Neural cell (in vitro differentiated cells): ENCODE measurements around the gene PFKP. TPM values are rescaled to one million over a fixed set of nuclear protein-coding genes. Genes with fewer than 3 reads are reported as not detected.

Experiments used
- H2AFZ ChIP-seq: fragments of 200-600, 300-800 bp; sonication (generic), shearing (Covaris generic); 2 replicates; pipeline ENCODE4 v1.6.0; 2014; ENCODE audit warnings: low read depth, mild to moderate bottlenecking, antibody characterized with exemption, low read length, moderate library complexity
- H3F3A ChIP-seq: fragments of 200-600 bp; shearing (Covaris generic); 2 replicates; pipeline ENCODE4 v1.6.1; 2016; ENCODE audit warnings: mild to moderate bottlenecking, moderate library complexity, mixed read lengths, antibody characterized with exemption, low read length; ENCODE audit not compliant: insufficient read depth, poor library complexity, severe bottlenecking
- H3K27ac ChIP-seq: fragments of 200-600, 300-800 bp; sonication (generic), shearing (Covaris generic); 2 replicates; pipeline ENCODE4 v1.5.1; 2014; ENCODE audit warnings: mild to moderate bottlenecking, low read length, moderate library complexity
- H3K27me3 ChIP-seq: fragments of 300-800, 200-600 bp; sonication (generic), shearing (Covaris generic); 2 replicates; pipeline ENCODE4 v1.6.0; 2014; ENCODE audit warnings: mild to moderate bottlenecking, low read depth, low read length, moderate library complexity; ENCODE audit not compliant: insufficient read depth
- H3K36me3 ChIP-seq: fragments of 300-800, 200-600 bp; sonication (generic), shearing (Covaris generic); 2 replicates; pipeline ENCODE4 v1.5.1; 2014; ENCODE audit warnings: mild to moderate bottlenecking, antibody characterized with exemption, low read length, moderate library complexity; ENCODE audit not compliant: insufficient read depth
- H3K4me2 ChIP-seq: fragments of 300-800, 200-600 bp; sonication (generic), shearing (Covaris generic); 2 replicates; pipeline ENCODE4 v1.6.0; 2014; ENCODE audit warnings: mild to moderate bottlenecking, low read length
- H3K4me3 ChIP-seq: fragments of 300-800, 200-600 bp; sonication (generic), shearing (Covaris generic); 2 replicates; pipeline ENCODE4 v1.5.1; 2014; ENCODE audit warnings: mild to moderate bottlenecking, low read length, moderate library complexity
- H3K79me2 ChIP-seq: fragments of 200-600 bp; shearing (Covaris generic); replicated peaks from 2 replicates; pipeline ENCODE4 v1.6.0; 2014; ENCODE audit warnings: mild to moderate bottlenecking, low read length, moderate library complexity; ENCODE audit not compliant: insufficient read depth
- H3K9ac ChIP-seq: fragments of 300-800, 200-600 bp; sonication (generic), shearing (Covaris generic); 2 replicates; pipeline ENCODE4 v1.6.1; 2016; ENCODE audit warnings: mild to moderate bottlenecking, low read length, mixed read lengths
- H3K9me2 ChIP-seq: fragments of 200-600 bp; shearing (Covaris generic); 2 replicates; pipeline ENCODE4 v1.6.1; 2016; ENCODE audit warnings: mild to moderate bottlenecking, low read length, mixed read lengths; ENCODE audit not compliant: insufficient read depth
- H3K9me3 ChIP-seq: fragments of 200-600, 300-800 bp; sonication (generic), shearing (Covaris generic); 2 replicates; pipeline ENCODE4 v1.6.1; 2016; ENCODE audit warnings: mild to moderate bottlenecking, mixed run types, low read length, moderate library complexity, mixed read lengths
- H4K20me1 ChIP-seq: fragments of 200-600 bp; shearing (Covaris generic); 2 replicates; pipeline ENCODE4 v1.6.1; 2016; ENCODE audit warnings: mild to moderate bottlenecking, mixed run types; ENCODE audit not compliant: insufficient read depth
- CTCF ChIP-seq: fragments of 450-650 bp; IDR thresholded peaks from 2 replicates; pipeline ENCODE4 v1.5.1; 2014; ENCODE audit warnings: antibody characterized with exemption, mild to moderate bottlenecking, moderate library complexity; ENCODE audit not compliant: poor library complexity, severe bottlenecking
- EP300 ChIP-seq: fragments of 450-650 bp; conservative IDR thresholded peaks from 2 replicates; pipeline ENCODE4 v1.6.1; 2014; ENCODE audit warnings: antibody characterized with exemption, mild to moderate bottlenecking, moderate library complexity; ENCODE audit not compliant: poor library complexity, severe bottlenecking
- EZH2 ChIP-seq: fragments of 200-600, 300-800 bp; shearing (Covaris generic), sonication (generic); IDR thresholded peaks from 2 replicates; pipeline ENCODE4 v1.6.1; 2014; ENCODE audit warnings: antibody characterized with exemption, low read length, borderline replicate concordance, mild to moderate bottlenecking; ENCODE audit not compliant: insufficient read depth, poor library complexity, severe bottlenecking
- MXI1 ChIP-seq: fragments of 450-650 bp; conservative IDR thresholded peaks from 2 replicates; pipeline ENCODE4 v1.6.1; 2014; ENCODE audit warnings: antibody characterized with exemption, mild to moderate bottlenecking; ENCODE audit not compliant: poor library complexity, severe bottlenecking
- POLR2AphosphoS5 ChIP-seq: IDR thresholded peaks from 2 replicates; pipeline ENCODE4 v1.6.1; 2012
- RAD21 ChIP-seq: fragments of 450-650 bp; conservative IDR thresholded peaks from 2 replicates; pipeline ENCODE4 v1.6.1; 2014; ENCODE audit warnings: antibody characterized with exemption, mild to moderate bottlenecking, moderate library complexity
- REST ChIP-seq: IDR thresholded peaks from 2 replicates; pipeline ENCODE4 v1.6.1; 2012; ENCODE audit warnings: borderline replicate concordance
- SMC3 ChIP-seq: fragments of 450-650 bp; conservative IDR thresholded peaks from 2 replicates; pipeline ENCODE4 v1.6.1; 2014; ENCODE audit warnings: antibody characterized with exemption, mild to moderate bottlenecking, moderate library complexity; ENCODE audit not compliant: poor library complexity
- TAF1 ChIP-seq: IDR thresholded peaks from 2 replicates; pipeline ENCODE4 v1.6.1; 2012; ENCODE audit warnings: low read depth
- polyA plus RNA-seq: library from polyadenylated mRNA; depleted of rRNA; stranded (reverse); fragments of >200 nt; gene quantifications from 2 replicates; pipeline ENCODE4 v1.2.3, GENCODE V29; 2014

The PFKP gene
- polyA plus RNA-seq, 1 donor from 2014 or later, result 27.9 TPM

- H3K9me2 ChIP-seq, result no peaks in the 10 kb centered on the region
- H4K20me1 ChIP-seq, result no peaks in the 10 kb centered on the region
- no peak overlapping the region for H3K4me2 ChIP-seq
- no peak overlapping the region for H3K4me3 ChIP-seq
- H2AFZ ChIP-seq, result no peak overlapping the region
- H3K79me2 ChIP-seq, result no peaks in the 10 kb centered on the region
- no peaks in the 10 kb centered on the region for H3K27me3 ChIP-seq
- TF ChIP-seq TAF1 (no peak), RAD21 (no peak), MXI1 (no peak), EZH2 (no peak), CTCF (no peak), REST (no peak), EP300 (no peak), POLR2AphosphoS5 (no peak), SMC3 (no peak)
- H3K36me3 ChIP-seq, result peaks cover 9% of the 10 kb centered on the region
- no peak overlapping the region for H3K9ac ChIP-seq
- H3K9me3 ChIP-seq, result no peaks in the 10 kb centered on the region
- no peaks in the 10 kb centered on the region for H3F3A ChIP-seq
- H3K27ac ChIP-seq, result no peak overlapping the region
Measured at GRCh38 chr10:3151889-3152565, 84.7 kb downstream of the PFKP start.

GRCh38 chr10:3152566-3152935 lies 85.2 kb downstream of the PFKP start:
- H3K36me3 ChIP-seq, result peaks cover 9% of the 10 kb centered on the region
- H3K79me2 ChIP-seq, result no peaks in the 10 kb centered on the region
- no peak overlapping the region for H2AFZ ChIP-seq
- H4K20me1 ChIP-seq, result no peaks in the 10 kb centered on the region
- no peak overlapping the region for H3K4me3 ChIP-seq
- no peak overlapping the region for H3K9ac ChIP-seq
- H3K27me3 ChIP-seq, result no peaks in the 10 kb centered on the region
- no peaks in the 10 kb centered on the region for H3K9me3 ChIP-seq
- no peaks in the 10 kb centered on the region for H3F3A ChIP-seq
- no peak overlapping the region for H3K27ac ChIP-seq
- no peak overlapping the region for H3K4me2 ChIP-seq
- no peaks in the 10 kb centered on the region for H3K9me2 ChIP-seq
- TF ChIP-seq POLR2AphosphoS5, result no peak
- TF ChIP-seq REST, result no peak
- no peak for TF ChIP-seq EZH2
- no peak for TF ChIP-seq RAD21
- no peak for TF ChIP-seq EP300
- no peak for TF ChIP-seq TAF1
- TF ChIP-seq CTCF, result no peak
- no peak for TF ChIP-seq SMC3
